Endodermal cell (in vitro differentiated cells): ENCODE data around the gene HDGFL2. TPM values are rescaled to one million over a fixed set of nuclear protein-coding genes. Genes with fewer than 3 reads are reported as not detected.
A peak's percentile ranks its signal among the peaks of the same experiment; 100 is the strongest.

Source experiments
- DNase-seq: peaks from one replicate; pipeline ENCODE4 v3.0.0-alpha.2; 2017
- H3K27ac ChIP-seq: 2 replicates; pipeline ENCODE4 v1.5.1; 2013; ENCODE audit warnings: mild to moderate bottlenecking, low read depth, low read length, moderate library complexity
- H3K27me3 ChIP-seq: 2 replicates; pipeline ENCODE4 v1.6.1; 2013; ENCODE audit warnings: mild to moderate bottlenecking, low read length, moderate library complexity; ENCODE audit not compliant: insufficient read depth, control insufficient read depth, poor library complexity, severe bottlenecking
- H3K36me3 ChIP-seq: 2 replicates; pipeline ENCODE4 v1.7.0; 2013; ENCODE audit warnings: mild to moderate bottlenecking, low read length, moderate library complexity; ENCODE audit not compliant: control insufficient read depth, insufficient read depth
- H3K4me1 ChIP-seq: one replicate; pipeline ENCODE4 v1.7.0; 2013; ENCODE audit warnings: low read length; ENCODE audit not compliant: control insufficient read depth, insufficient read depth
- H3K4me3 ChIP-seq: 2 replicates; pipeline ENCODE4 v1.5.1; 2013; ENCODE audit warnings: mild to moderate bottlenecking, low read length, moderate library complexity
- H3K9ac ChIP-seq: 2 replicates; pipeline ENCODE4 v1.6.1; 2013; ENCODE audit warnings: mild to moderate bottlenecking, low read length, moderate library complexity; ENCODE audit not compliant: poor library complexity, severe bottlenecking; ENCODE audit errors: extremely low read depth
- H3K9me3 ChIP-seq: 2 replicates; pipeline ENCODE4 v1.6.1; 2013; ENCODE audit warnings: mild to moderate bottlenecking, low read length, moderate library complexity; ENCODE audit not compliant: control insufficient read depth
- H3K27ac Mint-ChIP-seq: 2 replicates; pipeline ENCODE4 v1.8.0; 2020; ENCODE audit warnings: mixed read lengths
- H3K27me3 Mint-ChIP-seq: 2 replicates; pipeline ENCODE4 v1.8.0; 2021; ENCODE audit warnings: mild to moderate bottlenecking, mixed read lengths; ENCODE audit not compliant: insufficient read depth
- H3K36me3 Mint-ChIP-seq: 2 replicates; pipeline ENCODE4 v1.8.0; 2020; ENCODE audit warnings: low read depth, mixed read lengths
- H3K4me1 Mint-ChIP-seq: 2 replicates; pipeline ENCODE4 v1.8.0; 2020; ENCODE audit warnings: mixed read lengths
- H3K4me3 Mint-ChIP-seq: 2 replicates; pipeline ENCODE4 v1.8.0; 2020; ENCODE audit warnings: mild to moderate bottlenecking, moderate library complexity, mixed read lengths
- H3K9me3 Mint-ChIP-seq: 2 replicates; pipeline ENCODE4 v1.8.0; 2020; ENCODE audit warnings: mild to moderate bottlenecking, mixed read lengths
- CTCF ChIP-seq: fragments of 200-600 bp; sonication (generic); conservative IDR thresholded peaks from 2 replicates; pipeline ENCODE4 v1.5.0; 2021; ENCODE audit warnings: antibody characterized with exemption, mild to moderate bottlenecking
- WGBS, 2 experiments: methylation state at CpG; one replicate each; pipeline versions ENCODE4 v1.1.5 to v1.1.7; 2013; ENCODE audit warnings: missing lambda C conversion rate in 2 of 2, mixed read lengths in 1 of 2; ENCODE audit not compliant: insufficient coverage in 1 of 2, insufficient read length in 1 of 2; 5-methylcytosine and 5-hydroxymethylcytosine counted together
- total RNA-seq, 2 donors: library from RNA; stranded (reverse); fragmentation: NEBNext Ultra II Directional in 1 of 2; extraction: Animal tissue kit (Norgen Biotek cat#: 25700) in 1 of 2; gene quantifications; 2 replicates in 1 of 2; 3 replicates in 1 of 2; pipeline ENCODE4 v1.2.1, GENCODE V29; 2021

HDGFL2 gene
- total RNA-seq, 2 donors from 2014 or later = 117 TPM

GRCh38 chr19:4521888-4522242 lies 49.8 kb downstream of the HDGFL2 start:
- 88% methylated on average over 5 of the region's 5 CpGs for WGBS, 2 experiments
- Mint-ChIP-seq H3K36me3 (no peaks in the 10 kb centered on the region), H3K9me3 (peaks cover 1% of the 10 kb centered on the region), H3K27ac (no peak overlapping the region), H3K27me3 (peaks cover 19% of the 10 kb centered on the region), H3K4me3 (no peak overlapping the region), H3K4me1 (no peaks in the 10 kb centered on the region)
- no peak overlapping the region for H3K27ac ChIP-seq
- no peaks in the 10 kb centered on the region for H3K27me3 ChIP-seq
- H3K4me1 ChIP-seq = no peaks in the 10 kb centered on the region
- H3K4me3 ChIP-seq = no peak overlapping the region
- no peaks in the 10 kb centered on the region for H3K36me3 ChIP-seq
- DNase-seq = no peak
- H3K9ac ChIP-seq = no peak overlapping the region
- H3K9me3 ChIP-seq = no peaks in the 10 kb centered on the region
- TF ChIP-seq CTCF = no peak

- no peak overlapping the region for H3K27ac Mint-ChIP-seq
- Histone ChIP-seq H3K27me3 (no peaks in the 10 kb centered on the region), H3K9me3 (no peaks in the 10 kb centered on the region), H3K4me3 (no peak overlapping the region), H3K36me3 (no peaks in the 10 kb centered on the region), H3K27ac (no peak overlapping the region), H3K4me1 (no peaks in the 10 kb centered on the region), H3K9ac (no peak overlapping the region)
- H3K9me3 Mint-ChIP-seq = peaks cover 1% of the 10 kb centered on the region
- no peaks in the 10 kb centered on the region for H3K36me3 Mint-ChIP-seq
- no peak for DNase-seq
- WGBS, 2 experiments = 90 to 92% methylated on average over 15 of the region's 15 CpGs
- H3K27me3 Mint-ChIP-seq = peaks cover 19% of the 10 kb centered on the region
- no peaks in the 10 kb centered on the region for H3K4me1 Mint-ChIP-seq
- TF ChIP-seq CTCF = no peak
- H3K4me3 Mint-ChIP-seq = no peak overlapping the region
These were observed 50.4 kb downstream of the HDGFL2 start for GRCh38 chr19:4522291-4523002.

GRCh38 chr19:4523306-4524110 lies 51.4 kb downstream of the HDGFL2 start:
- H3K4me1 ChIP-seq = no peaks in the 10 kb centered on the region
- no peaks in the 10 kb centered on the region for H3K4me1 Mint-ChIP-seq
- no peaks in the 10 kb centered on the region for H3K36me3 ChIP-seq
- no peak overlapping the region for H3K9ac ChIP-seq
- no peak overlapping the region for H3K4me3 Mint-ChIP-seq
- peaks cover 1% of the 10 kb centered on the region for H3K9me3 Mint-ChIP-seq
- H3K27ac Mint-ChIP-seq = no peak overlapping the region
- DNase-seq = peak; percentile 88
- 82 to 83% methylated on average over 47 to 53 of the region's 53 CpGs for WGBS, 2 experiments
- no peaks in the 10 kb centered on the region for H3K27me3 ChIP-seq
- H3K36me3 Mint-ChIP-seq = no peaks in the 10 kb centered on the region
- no peaks in the 10 kb centered on the region for H3K9me3 ChIP-seq
- no peak overlapping the region for H3K27ac ChIP-seq
- H3K27me3 Mint-ChIP-seq = peaks cover 20% of the 10 kb centered on the region
- peak; percentile 89 for TF ChIP-seq CTCF
- no peak overlapping the region for H3K4me3 ChIP-seq
